ENCODE measurements around the gene CYTH3. TPM values are rescaled to one million over a fixed set of nuclear protein-coding genes. Genes with fewer than 3 reads are reported as not detected.

CYTH3 gene
- total and polyA plus RNA-seq, 2 experiments from 2014 or later: 34.2 to 47.1 TPM

DNA sequence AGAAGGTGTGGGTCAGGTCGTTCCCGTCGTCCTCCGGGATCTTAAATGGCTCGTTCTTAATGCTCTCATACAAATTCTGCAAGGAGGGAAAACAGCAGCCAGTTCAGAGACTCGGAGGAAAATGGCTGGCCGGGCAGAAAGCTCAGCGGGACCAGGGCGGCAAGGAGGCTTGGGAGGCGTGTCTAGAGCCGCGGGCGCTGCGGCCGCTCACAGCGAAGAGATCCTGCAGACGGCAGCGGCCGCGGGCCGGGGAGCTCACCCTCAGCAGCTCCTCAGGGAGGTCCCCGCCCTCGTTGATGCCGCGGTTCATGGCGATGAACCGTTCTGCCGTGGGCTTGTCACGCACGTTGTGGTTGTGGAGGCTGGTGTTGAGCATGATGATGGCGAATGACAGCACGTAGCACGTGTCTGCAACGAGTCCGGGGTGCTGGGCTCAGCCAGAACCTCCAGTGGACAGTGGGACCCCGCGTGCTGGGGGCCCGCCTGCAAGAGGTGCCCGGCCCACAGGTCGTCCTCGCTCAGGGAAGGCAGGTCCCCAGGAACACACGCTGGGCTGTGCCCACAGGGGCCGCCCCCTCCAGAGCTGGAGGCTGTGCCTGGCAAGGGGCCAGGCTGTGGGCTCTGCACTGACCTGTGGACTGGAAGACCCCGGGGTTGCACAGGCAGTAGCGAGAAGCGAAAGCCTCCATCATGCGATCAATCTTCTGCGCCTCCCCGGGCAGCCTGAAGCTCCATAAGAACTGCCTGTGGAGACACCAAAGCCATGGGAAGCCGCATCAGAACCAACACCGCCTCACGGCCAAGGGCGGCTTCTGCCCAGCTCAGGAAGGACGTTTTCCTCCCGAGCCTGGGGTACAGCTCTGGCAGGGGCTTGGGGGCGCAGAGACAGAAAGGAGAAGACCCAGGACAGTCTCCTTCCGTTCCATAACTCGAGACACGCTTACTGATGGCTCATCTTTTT is 101.6 kb downstream of the CYTH3 start:
- Histone ChIP-seq H3F3A (ENCODE audit: insufficient read depth) (peaks cover 9% of the 10 kb centered on the region), H3K9me2 (ENCODE audit: insufficient read depth) (no peaks in the 10 kb centered on the region), H3K36me3 (ENCODE audit: low read depth) (peaks cover 17% of the 10 kb centered on the region; the same call in 1 of the 2 replicates), H3K4me2 (ENCODE audit: unreplicated experiment) (no peak overlapping the region), H3K27me3 (replicated peaks; ENCODE audit: insufficient read depth) (no peaks in the 10 kb centered on the region), H3K27ac (no peak overlapping the region), H3K4me1 (ENCODE audit: insufficient read depth) (peaks cover 6% of the 10 kb centered on the region), H3K4me3 (no peak overlapping the region), H4K20me1 (ENCODE audit: insufficient read depth) (no peaks in the 10 kb centered on the region), H3K9ac (no peak overlapping the region), H3K79me2 (ENCODE audit: insufficient read depth) (peaks cover 26% of the 10 kb centered on the region), H2AFZ (no peak overlapping the region), H3K9me3 (ENCODE audit: low read depth) (no peaks in the 10 kb centered on the region)
- DNase-seq: no peak
- TF ChIP-seq EZH2 (IDR thresholded peaks at IDR 0.05; ENCODE audit: insufficient read depth, poor library complexity, severe bottlenecking): no peak
- TF ChIP-seq EZH2phosphoT487 (IDR thresholded peaks at IDR 0.05; ENCODE audit: insufficient read depth, low read depth): no peak
- in situ Hi-C loops (cut with MboI): loop anchor here (5.0 kb wide), 1 partner anchor 151 kb away; no protein-coding TSS in a partner anchor
- WGBS, 2 experiments (ENCODE audit: low coverage in 1 of 2, low lambda C conversion rate in 2 of 2, missing lambda C conversion rate in 2 of 2): 96 to 97% methylated on average over 57 to 58 of the region's 59 CpGs

DNA sequence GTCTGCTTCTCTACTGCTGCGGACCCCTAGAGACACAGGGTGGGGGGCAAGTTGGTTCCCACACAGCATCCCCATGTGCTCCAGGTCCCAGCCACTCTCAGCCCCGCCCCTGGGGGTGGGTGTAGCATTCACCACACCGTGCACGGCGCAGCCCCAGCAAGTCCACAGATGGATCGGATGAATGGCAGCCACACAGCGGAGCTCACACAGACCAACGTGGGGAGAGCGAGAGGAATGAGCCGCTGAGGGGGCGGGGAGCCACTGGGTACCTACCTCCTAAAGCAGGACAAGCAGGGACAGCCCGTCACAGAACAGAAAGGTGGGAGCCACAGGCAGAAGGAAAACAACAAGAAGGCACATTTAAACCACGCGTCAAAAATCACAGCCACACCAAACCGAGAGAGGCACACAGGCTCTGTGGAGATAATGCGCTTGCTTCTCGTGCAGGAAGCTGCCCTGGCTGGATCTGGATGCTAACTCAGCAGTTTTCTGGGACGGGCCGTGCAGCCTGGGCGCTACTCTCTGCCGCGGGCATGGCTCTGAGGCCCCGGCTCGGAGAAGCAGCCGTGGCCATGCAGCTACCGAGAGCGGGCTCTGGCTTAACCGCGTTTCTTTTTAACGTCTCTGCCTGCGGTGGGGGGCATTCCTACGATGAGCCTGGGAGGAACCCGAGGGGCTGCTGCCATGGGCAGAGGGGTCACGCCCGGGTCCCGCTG is 102.5 kb downstream of the CYTH3 start:
- H3K9me2 ChIP-seq (ENCODE audit: insufficient read depth): no peaks in the 10 kb centered on the region
- no peaks in the 10 kb centered on the region for H3K4me1 ChIP-seq (ENCODE audit: insufficient read depth)
- H4K20me1 ChIP-seq (ENCODE audit: insufficient read depth): no peaks in the 10 kb centered on the region
- no peak for DNase-seq
- peaks cover 26% of the 10 kb centered on the region for H3K79me2 ChIP-seq (ENCODE audit: insufficient read depth)
- peaks cover 17% of the 10 kb centered on the region; the same call in 1 of the 2 replicates for H3K36me3 ChIP-seq (ENCODE audit: low read depth)
- H3K4me2 ChIP-seq (ENCODE audit: unreplicated experiment): no peak overlapping the region
- 97 to 98% methylated on average over 36 of the region's 36 CpGs for WGBS, 2 experiments (ENCODE audit: low coverage in 1 of 2, low lambda C conversion rate in 2 of 2, missing lambda C conversion rate in 2 of 2)
- no peaks in the 10 kb centered on the region for H3K27me3 ChIP-seq (replicated peaks; ENCODE audit: insufficient read depth)
- TF ChIP-seq EZH2 (IDR thresholded peaks at IDR 0.05; ENCODE audit: insufficient read depth, poor library complexity, severe bottlenecking): no peak
- TF ChIP-seq EZH2phosphoT487 (IDR thresholded peaks at IDR 0.05; ENCODE audit: insufficient read depth, low read depth): no peak
- no peak overlapping the region for H3K9ac ChIP-seq
- no peak overlapping the region for H2AFZ ChIP-seq
- no peak overlapping the region for H3K27ac ChIP-seq
- no peak overlapping the region for H3K4me3 ChIP-seq
- H3K9me3 ChIP-seq (ENCODE audit: low read depth): no peaks in the 10 kb centered on the region
- peaks cover under 1% of the 10 kb centered on the region; the same call in 1 of the 2 replicates for H3F3A ChIP-seq (ENCODE audit: insufficient read depth)
- in situ Hi-C loops (cut with MboI): loop anchor here (5.0 kb wide), 1 partner anchor 152 kb away; no protein-coding TSS in a partner anchor

DNA sequence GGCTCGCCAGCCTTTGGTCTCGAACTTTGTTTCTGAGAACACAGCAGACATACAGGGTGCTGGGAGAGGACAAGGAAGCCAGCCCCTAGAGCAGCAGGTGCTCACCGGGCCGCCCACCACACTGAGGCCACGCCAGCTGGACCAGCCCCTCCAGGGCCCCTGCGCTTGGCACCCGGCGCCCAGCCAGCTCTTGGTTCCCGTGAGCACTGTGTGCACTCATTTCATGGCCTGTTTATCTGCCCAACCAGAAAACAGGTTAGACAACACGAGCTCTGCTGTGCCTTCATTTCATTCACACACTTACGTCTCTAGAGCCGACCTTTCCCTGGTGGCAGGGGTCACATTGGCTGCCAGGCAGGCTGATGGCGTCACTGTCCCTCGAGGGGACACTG is 104.0 kb downstream of the CYTH3 start:
- Histone ChIP-seq H3F3A (ENCODE audit: insufficient read depth) (no peaks in the 10 kb centered on the region), H3K4me1 (ENCODE audit: insufficient read depth) (no peaks in the 10 kb centered on the region), H3K4me2 (ENCODE audit: unreplicated experiment) (no peak overlapping the region), H2AFZ (no peak overlapping the region), H3K79me2 (ENCODE audit: insufficient read depth) (peaks cover 26% of the 10 kb centered on the region), H3K36me3 (ENCODE audit: low read depth) (peaks cover 14% of the 10 kb centered on the region), H3K27ac (no peak overlapping the region), H3K9me3 (ENCODE audit: low read depth) (no peaks in the 10 kb centered on the region), H4K20me1 (ENCODE audit: insufficient read depth) (no peaks in the 10 kb centered on the region), H3K9me2 (ENCODE audit: insufficient read depth) (no peaks in the 10 kb centered on the region), H3K27me3 (replicated peaks; ENCODE audit: insufficient read depth) (no peaks in the 10 kb centered on the region), H3K4me3 (no peak overlapping the region), H3K9ac (no peak overlapping the region)
- TF ChIP-seq EZH2phosphoT487 (IDR thresholded peaks at IDR 0.05; ENCODE audit: insufficient read depth, low read depth): no peak
- TF ChIP-seq EZH2 (IDR thresholded peaks at IDR 0.05; ENCODE audit: insufficient read depth, poor library complexity, severe bottlenecking): no peak
- WGBS, 2 experiments (ENCODE audit: low coverage in 1 of 2, low lambda C conversion rate in 2 of 2, missing lambda C conversion rate in 2 of 2): 91 to 96% methylated on average over 14 of the region's 14 CpGs
- in situ Hi-C loops (cut with MboI): no loop called here
- no peak for DNase-seq

Measured in GM23248 (cell line).